ENCODE measurements around the gene FGF19.

Gene FGF19

GRCh38 chr11:69662021-69662698 lies 41.7 kb downstream of the FGF19 start:
- no peak for TF ChIP-seq FOXM1 (IDR thresholded peaks at IDR 0.05; ENCODE audit: borderline replicate concordance)
- no peak for TF ChIP-seq CTBP1 (IDR thresholded peaks at IDR 0.05; ENCODE audit: borderline replicate concordance)
- TF ChIP-seq ELF4 (IDR thresholded peaks at IDR 0.05) = no peak
- no peak for TF ChIP-seq ARNT (IDR thresholded peaks at IDR 0.05)
- no peak for TF ChIP-seq BHLHE40 (IDR thresholded peaks at IDR 0.05; ENCODE audit: borderline replicate concordance)
- no peak for TF ChIP-seq LEF1 (IDR thresholded peaks at IDR 0.05; ENCODE audit: borderline replicate concordance)
- CTCF ChIA-PET = interaction anchor here (0.9 kb wide), 1 partner anchor 9 kb away, joined by 3 read pairs; no protein-coding TSS in a partner anchor
- DNase-seq (ENCODE audit: extremely low spot score) = no peak
- POLR2A ChIA-PET = interaction anchor here (0.7 kb wide), 1 partner anchor 13 kb away, joined by 3 read pairs; the partner anchor contains the start of gene LTO1

GRCh38 chr11:69661413-69661715 lies 42.5 kb downstream of the FGF19 start:
- DNase-seq (ENCODE audit: extremely low spot score) = no peak
- CTCF ChIA-PET = interaction anchor here (0.9 kb wide), 2 partner anchors 9 to 10 kb away, joined by 3 to 4 read pairs; no protein-coding TSS in a partner anchor
- no peak for TF ChIP-seq FOXM1 (IDR thresholded peaks at IDR 0.05; ENCODE audit: borderline replicate concordance)
- TF ChIP-seq FOXA1 (IDR thresholded peaks at IDR 0.05) = no peak
- TF ChIP-seq PKNOX1 (IDR thresholded peaks at IDR 0.05) = no peak
- TF ChIP-seq CTBP1 (IDR thresholded peaks at IDR 0.05; ENCODE audit: borderline replicate concordance) = no peak
- TF ChIP-seq FOXK2 (IDR thresholded peaks at IDR 0.05) = no peak
- no peak for TF ChIP-seq ELF4 (IDR thresholded peaks at IDR 0.05)
- POLR2A ChIA-PET = interaction anchor here (0.7 kb wide), 1 partner anchor 14 kb away, joined by 3 read pairs; the partner anchor contains the start of gene LTO1

GRCh38 chr11:69660001-69660500 lies 43.8 kb downstream of the FGF19 start:
- ChIA-PET CTCF (no interaction called here), POLR2A (interaction anchor here (2.4 kb wide), 1 partner anchor 15 kb away, joined by 8 read pairs; the partner anchor contains the start of gene LTO1)
- no peak for DNase-seq (ENCODE audit: extremely low spot score)
- TF ChIP-seq FOXK2 (IDR thresholded peaks at IDR 0.05) (no peak), PKNOX1 (IDR thresholded peaks at IDR 0.05) (no peak), LEF1 (IDR thresholded peaks at IDR 0.05; ENCODE audit: borderline replicate concordance) (no peak), ZNF384 (IDR thresholded peaks at IDR 0.05) (no peak), NFRKB (IDR thresholded peaks at IDR 0.05) (no peak), HDGF (IDR thresholded peaks at IDR 0.05; ENCODE audit: borderline replicate concordance) (no peak), CTBP1 (IDR thresholded peaks at IDR 0.05; ENCODE audit: borderline replicate concordance) (no peak)

- ChIA-PET CTCF (no interaction called here), POLR2A (interaction anchor here (2.4 kb wide), 1 partner anchor 15 kb away, joined by 8 read pairs; the partner anchor contains the start of gene LTO1)
- DNase-seq (ENCODE audit: extremely low spot score) = no peak
- TF ChIP-seq NFRKB (IDR thresholded peaks at IDR 0.05) = no peak
- TF ChIP-seq ZNF384 (IDR thresholded peaks at IDR 0.05) = no peak
- no peak for TF ChIP-seq SUZ12 (IDR thresholded peaks at IDR 0.05)
- no peak for TF ChIP-seq PKNOX1 (IDR thresholded peaks at IDR 0.05)
- TF ChIP-seq TARDBP (IDR thresholded peaks at IDR 0.05) = no peak
- TF ChIP-seq BHLHE40 (IDR thresholded peaks at IDR 0.05; ENCODE audit: borderline replicate concordance) = no peak
- TF ChIP-seq L3MBTL2 (conservative IDR thresholded peaks at IDR 0.05) = no peak
- TF ChIP-seq ARNT (IDR thresholded peaks at IDR 0.05) = no peak
- no peak for TF ChIP-seq SP1 (IDR thresholded peaks at IDR 0.05)
- TF ChIP-seq FOXM1 (IDR thresholded peaks at IDR 0.05; ENCODE audit: borderline replicate concordance) = no peak
- no peak for TF ChIP-seq FOXK2 (IDR thresholded peaks at IDR 0.05)
- TF ChIP-seq HDGF (IDR thresholded peaks at IDR 0.05; ENCODE audit: borderline replicate concordance) = no peak
- no peak for TF ChIP-seq CTBP1 (IDR thresholded peaks at IDR 0.05; ENCODE audit: borderline replicate concordance)
- no peak for TF ChIP-seq FOXA1 (IDR thresholded peaks at IDR 0.05)
- no peak for TF ChIP-seq LEF1 (IDR thresholded peaks at IDR 0.05; ENCODE audit: borderline replicate concordance)
These were observed 44.2 kb downstream of the FGF19 start for GRCh38 chr11:69659591-69659990.

- TF ChIP-seq SP1 (IDR thresholded peaks at IDR 0.05) (no peak), FOXA1 (IDR thresholded peaks at IDR 0.05) (no peak)
- ChIA-PET POLR2A (interaction anchor here (2.4 kb wide), 1 partner anchor 16 kb away, joined by 8 read pairs; the partner anchor contains the start of gene LTO1), CTCF (no interaction called here)
- DNase-seq (ENCODE audit: extremely low spot score) = no peak
These were observed 45.0 kb downstream of the FGF19 start for GRCh38 chr11:69658626-69659450.

- CTCF ChIA-PET = no interaction called here
- POLR2A ChIA-PET = interaction anchor here (2.4 kb wide), 1 partner anchor 17 kb away, joined by 8 read pairs; the partner anchor contains the start of gene LTO1
- no peak for DNase-seq (ENCODE audit: extremely low spot score)
- no peak for TF ChIP-seq CTBP1 (IDR thresholded peaks at IDR 0.05; ENCODE audit: borderline replicate concordance)
- no peak for TF ChIP-seq FOXM1 (IDR thresholded peaks at IDR 0.05; ENCODE audit: borderline replicate concordance)
- no peak for TF ChIP-seq BHLHE40 (IDR thresholded peaks at IDR 0.05; ENCODE audit: borderline replicate concordance)
- TF ChIP-seq LEF1 (IDR thresholded peaks at IDR 0.05; ENCODE audit: borderline replicate concordance) = no peak
- TF ChIP-seq ELF4 (IDR thresholded peaks at IDR 0.05) = no peak
- TF ChIP-seq TARDBP (IDR thresholded peaks at IDR 0.05) = no peak
- TF ChIP-seq SUZ12 (IDR thresholded peaks at IDR 0.05) = no peak
- TF ChIP-seq FOXA1 (IDR thresholded peaks at IDR 0.05) = no peak
- no peak for TF ChIP-seq ARNT (IDR thresholded peaks at IDR 0.05)
- TF ChIP-seq L3MBTL2 (conservative IDR thresholded peaks at IDR 0.05) = no peak
- no peak for TF ChIP-seq SP1 (IDR thresholded peaks at IDR 0.05)
- TF ChIP-seq FOXK2 (IDR thresholded peaks at IDR 0.05) = no peak
- TF ChIP-seq NFRKB (IDR thresholded peaks at IDR 0.05) = no peak
- no peak for TF ChIP-seq ZNF384 (IDR thresholded peaks at IDR 0.05)
- no peak for TF ChIP-seq HDGF (IDR thresholded peaks at IDR 0.05; ENCODE audit: borderline replicate concordance)
- TF ChIP-seq PKNOX1 (IDR thresholded peaks at IDR 0.05) = no peak
These were observed 45.8 kb downstream of the FGF19 start for GRCh38 chr11:69657911-69658625.

Measured in HEK293T (cell line).